GM23248 (cell line): Measurements from ENCODE around the gene SRR. TPM values are rescaled to one million over a fixed set of nuclear protein-coding genes. Genes with fewer than 3 reads are reported as not detected.

Source experiments
- DNase-seq: peaks from one replicate; pipeline ENCODE4 v3.0.0-alpha.2; 2015
- H2AFZ ChIP-seq: fragments of 200-600 bp; sonication (generic); 2 replicates; pipeline ENCODE4 v1.6.1; 2016; ENCODE audit warnings: antibody characterized with exemption
- H3F3A ChIP-seq: fragments of 200-600 bp; sonication (generic); 2 replicates; pipeline ENCODE4 v1.6.1; 2016; ENCODE audit warnings: mild to moderate bottlenecking, antibody characterized with exemption, mixed run types; ENCODE audit not compliant: insufficient read depth
- H3K27ac ChIP-seq: fragments of 200-600 bp; sonication (generic); 2 replicates; pipeline ENCODE4 v1.5.1; 2016; ENCODE audit warnings: mild to moderate bottlenecking
- H3K27me3 ChIP-seq: fragments of 200-600 bp; sonication (generic); replicated peaks from 2 replicates; pipeline ENCODE4 v1.6.1; 2016; ENCODE audit warnings: mild to moderate bottlenecking; ENCODE audit not compliant: insufficient read depth
- H3K36me3 ChIP-seq: fragments of 200-600 bp; sonication (generic); 2 replicates; pipeline ENCODE4 v1.6.1; 2016; ENCODE audit warnings: low read depth, mild to moderate bottlenecking
- H3K4me1 ChIP-seq: fragments of 200-600 bp; sonication (generic); 2 replicates; pipeline ENCODE4 v1.6.1; 2016; ENCODE audit warnings: mild to moderate bottlenecking; ENCODE audit not compliant: insufficient read depth
- H3K4me2 ChIP-seq: fragments of 200-600 bp; sonication (generic); one replicate; pipeline ENCODE4 v1.6.1; 2016; ENCODE audit warnings: mild to moderate bottlenecking; ENCODE audit not compliant: unreplicated experiment
- H3K4me3 ChIP-seq: fragments of 200-600 bp; sonication (generic); 2 replicates; pipeline ENCODE4 v1.5.1; 2016; ENCODE audit warnings: mild to moderate bottlenecking
- H3K79me2 ChIP-seq: fragments of 200-600 bp; sonication (generic); 2 replicates; pipeline ENCODE4 v1.6.1; 2016; ENCODE audit warnings: mild to moderate bottlenecking; ENCODE audit not compliant: insufficient read depth
- H3K9ac ChIP-seq: fragments of 200-600 bp; sonication (generic); 2 replicates; pipeline ENCODE4 v1.6.1; 2016; ENCODE audit warnings: mild to moderate bottlenecking
- H3K9me2 ChIP-seq: fragments of 200-600 bp; sonication (generic); 2 replicates; pipeline ENCODE4 v1.6.1; 2016; ENCODE audit warnings: mixed run types, mild to moderate bottlenecking, moderate library complexity; ENCODE audit not compliant: insufficient read depth
- H3K9me3 ChIP-seq: fragments of 200-600 bp; sonication (generic); one replicate; pipeline ENCODE4 v1.6.1; 2017; ENCODE audit warnings: low read depth
- H4K20me1 ChIP-seq: fragments of 200-600 bp; sonication (generic); 2 replicates; pipeline ENCODE4 v1.6.0; 2016; ENCODE audit not compliant: insufficient read depth
- EZH2 ChIP-seq: fragments of 200-600 bp; sonication (generic); IDR thresholded peaks from 2 replicates; pipeline ENCODE4 v1.6.1; 2018; ENCODE audit warnings: antibody characterized with exemption, mild to moderate bottlenecking; ENCODE audit not compliant: insufficient read depth, poor library complexity, severe bottlenecking
- EZH2phosphoT487 ChIP-seq: fragments of 200-600 bp; sonication (generic); IDR thresholded peaks from 2 replicates; pipeline ENCODE4 v1.6.1; 2018; ENCODE audit warnings: antibody characterized with exemption, moderate library complexity, mild to moderate bottlenecking, low read depth; ENCODE audit not compliant: insufficient read depth
- WGBS, 2 experiments: methylation state at CpG; one replicate each; pipeline ENCODE4 v1.1.6; 2015 to 2017; ENCODE audit warnings: low lambda C conversion rate in 2 of 2, low coverage in 1 of 2; ENCODE audit errors: missing lambda C conversion rate in 2 of 2; 5-methylcytosine and 5-hydroxymethylcytosine counted together
- in situ Hi-C: fragments of 300-500 bp; cut with MboI; formaldehyde crosslinking; loops from 2 replicates; pipeline ENCODE4 v1.15.0; 2020
- polyA plus RNA-seq: library from polyadenylated mRNA; unstranded; fragments of >200 nt; fragmentation: Nextera tagmentation; extraction: Ambion mirVana; gene quantifications from 2 replicates; pipeline ENCODE4 v1.2.1, GENCODE V29; 2016
- total RNA-seq: library from RNA; depleted of rRNA; stranded (reverse); fragments of >200 nt; shearing (Covaris generic); gene quantifications from 2 replicates; pipeline ENCODE4 v1.2.3, GENCODE V29; 2014

SRR gene
- total and polyA plus RNA-seq, 2 experiments from 2014 or later: 24.2 to 28.8 TPM

- Histone ChIP-seq H2AFZ (no peak overlapping the region), H3K27me3 (no peaks in the 10 kb centered on the region), H3K27ac (no peak overlapping the region), H3K4me1 (peaks cover 7% of the 10 kb centered on the region; the same call in 1 of the 2 replicates), H3K9me2 (no peaks in the 10 kb centered on the region), H3K36me3 (no peaks in the 10 kb centered on the region), H4K20me1 (no peaks in the 10 kb centered on the region), H3F3A (no peaks in the 10 kb centered on the region), H3K79me2 (no peaks in the 10 kb centered on the region), H3K4me3 (no peak overlapping the region), H3K9ac (no peak overlapping the region), H3K9me3 (no peaks in the 10 kb centered on the region), H3K4me2 (no peak overlapping the region)
- DNase-seq: no peak
- in situ Hi-C loops: no loop called here
- TF ChIP-seq EZH2phosphoT487 (no peak), EZH2 (no peak)
- 70 to 73% methylated on average over 8 of the region's 8 CpGs for WGBS, 2 experiments
Observed at GRCh38 chr17:2346475-2346874, 42.7 kb downstream of the SRR start.

DNA sequence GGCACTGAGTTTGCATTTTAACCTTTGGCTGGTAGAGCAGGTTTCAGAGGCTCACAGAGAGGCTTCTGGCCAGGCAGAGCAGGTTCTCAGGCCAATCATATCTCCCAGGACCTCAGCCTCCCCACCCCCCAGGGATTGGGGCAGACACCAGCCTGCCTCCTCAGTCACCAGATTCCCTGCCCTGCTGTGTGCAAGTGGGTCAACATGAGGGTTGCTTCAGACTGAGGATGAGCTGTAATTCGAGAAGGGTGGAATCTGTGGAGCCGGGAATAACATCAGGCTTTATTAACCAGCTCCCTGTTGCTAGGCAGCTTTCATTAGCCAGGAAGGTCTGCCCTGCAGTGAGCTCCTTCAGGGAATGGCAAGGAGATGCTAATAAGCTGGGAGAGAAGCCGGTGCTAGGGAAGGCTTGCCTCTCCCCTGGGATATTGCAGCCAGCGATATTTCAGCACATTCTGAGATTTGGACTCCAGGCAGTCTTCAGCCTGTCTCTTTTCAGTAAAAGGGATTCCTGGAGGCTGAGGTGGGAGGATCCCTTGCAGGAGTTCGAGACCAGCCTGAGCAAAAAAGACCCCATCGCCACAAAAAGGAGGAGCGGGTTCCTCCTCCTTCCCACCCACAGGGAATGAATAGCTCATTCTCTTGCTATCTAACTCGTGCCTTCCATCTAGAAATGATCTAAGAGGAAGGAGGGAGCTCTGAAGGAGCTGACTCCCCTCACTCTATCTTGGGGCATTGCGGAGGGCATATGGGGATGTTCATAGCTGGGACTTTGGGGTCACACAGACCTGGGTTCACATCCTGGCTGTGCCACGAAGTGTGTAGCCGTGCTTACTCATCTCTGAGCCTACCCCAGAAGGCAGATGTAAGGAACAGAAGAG lies 44.3 kb downstream of the SRR start:
- 0 out of 2 replicates have a peak overlapping the region, but pooled peaks have one; percentile 2 for H3K9ac ChIP-seq
- H3K36me3 ChIP-seq: no peaks in the 10 kb centered on the region
- in situ Hi-C loops: no loop called here
- H3K4me2 ChIP-seq: no peak overlapping the region
- H4K20me1 ChIP-seq: no peaks in the 10 kb centered on the region
- no peak overlapping the region for H3K4me3 ChIP-seq
- no peaks in the 10 kb centered on the region for H3K9me3 ChIP-seq
- no peaks in the 10 kb centered on the region for H3K9me2 ChIP-seq
- peak; percentile 88 for DNase-seq
- peaks cover 7% of the 10 kb centered on the region; the same call in 1 of the 2 replicates for H3K4me1 ChIP-seq
- H3K27ac ChIP-seq: peak overlapping the region; percentile 33
- H3K79me2 ChIP-seq: no peaks in the 10 kb centered on the region
- no peak overlapping the region for H2AFZ ChIP-seq
- no peaks in the 10 kb centered on the region for H3K27me3 ChIP-seq
- 52 to 58% methylated on average over 11 of the region's 11 CpGs for WGBS, 2 experiments
- no peaks in the 10 kb centered on the region for H3F3A ChIP-seq
- TF ChIP-seq EZH2phosphoT487: no peak
- no peak for TF ChIP-seq EZH2

GRCh38 chr17:2351269-2351668 lies 47.5 kb downstream of the SRR start:
- H3K9ac ChIP-seq: no peak overlapping the region
- H3K79me2 ChIP-seq: no peaks in the 10 kb centered on the region
- H3K9me3 ChIP-seq: no peaks in the 10 kb centered on the region
- H4K20me1 ChIP-seq: no peaks in the 10 kb centered on the region
- no peak overlapping the region for H2AFZ ChIP-seq
- WGBS, 2 experiments: 95 to 98% methylated on average over 6 of the region's 6 CpGs
- H3F3A ChIP-seq: no peaks in the 10 kb centered on the region
- no peak overlapping the region for H3K27ac ChIP-seq
- TF ChIP-seq EZH2phosphoT487: no peak
- TF ChIP-seq EZH2: no peak
- DNase-seq: no peak
- in situ Hi-C loops: no loop called here
- no peaks in the 10 kb centered on the region for H3K9me2 ChIP-seq
- H3K4me3 ChIP-seq: no peak overlapping the region
- no peaks in the 10 kb centered on the region for H3K27me3 ChIP-seq
- no peak overlapping the region for H3K4me2 ChIP-seq
- peaks cover 7% of the 10 kb centered on the region; the same call in 1 of the 2 replicates for H3K4me1 ChIP-seq
- no peaks in the 10 kb centered on the region for H3K36me3 ChIP-seq

DNA sequence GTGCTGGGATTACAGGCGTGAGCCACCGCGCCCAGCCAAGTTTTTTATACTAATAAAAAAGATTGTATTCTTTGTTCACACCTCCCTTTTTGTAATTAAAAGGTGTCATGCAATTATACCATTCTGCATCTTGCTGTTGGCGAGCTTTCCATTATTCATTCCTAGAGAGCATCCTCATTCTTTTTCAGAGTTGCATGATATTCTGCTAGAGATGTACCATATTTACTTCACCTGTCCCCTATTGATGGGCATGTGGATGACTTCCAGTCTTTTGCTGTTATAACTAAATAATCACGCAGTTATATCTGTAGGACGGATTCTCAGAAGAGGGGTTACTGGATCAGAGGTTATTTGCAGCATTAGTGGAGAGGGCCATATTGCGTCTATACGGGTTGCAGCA lies 50.6 kb downstream of the SRR start:
- Histone ChIP-seq H3F3A (peaks cover 13% of the 10 kb centered on the region), H3K27ac (no peak overlapping the region), H3K4me2 (no peak overlapping the region), H3K4me3 (no peak overlapping the region), H4K20me1 (no peaks in the 10 kb centered on the region), H2AFZ (no peak overlapping the region), H3K79me2 (no peaks in the 10 kb centered on the region), H3K27me3 (no peaks in the 10 kb centered on the region), H3K36me3 (no peaks in the 10 kb centered on the region), H3K4me1 (peaks cover 5% of the 10 kb centered on the region), H3K9ac (no peak overlapping the region), H3K9me3 (no peaks in the 10 kb centered on the region), H3K9me2 (no peaks in the 10 kb centered on the region)
- 96 to 98% methylated on average over 8 of the region's 8 CpGs for WGBS, 2 experiments
- in situ Hi-C loops: no loop called here
- DNase-seq: no peak
- TF ChIP-seq EZH2: no peak
- no peak for TF ChIP-seq EZH2phosphoT487

DNA sequence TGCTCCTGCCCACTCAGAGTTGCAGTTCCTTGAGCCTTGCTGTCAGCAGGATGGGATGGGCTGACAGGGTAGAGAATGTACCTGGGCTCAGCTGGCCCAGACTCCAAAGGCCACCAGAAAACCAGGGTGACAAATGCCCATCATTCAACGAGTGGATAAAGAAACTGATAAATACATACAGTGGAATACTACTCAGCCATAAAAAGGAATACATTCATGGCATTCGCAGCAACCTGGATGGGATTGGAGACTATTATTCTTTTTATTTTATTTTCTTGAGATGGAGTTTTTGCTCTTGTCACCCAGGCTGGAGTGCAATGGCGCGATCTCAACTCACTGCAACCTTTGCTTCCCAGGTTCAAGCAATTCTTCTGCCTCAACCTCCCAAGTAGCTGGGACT lies 53.5 kb downstream of the SRR start:
- Histone ChIP-seq H4K20me1 (no peaks in the 10 kb centered on the region), H2AFZ (no peak overlapping the region), H3K4me2 (no peak overlapping the region), H3K9me2 (no peaks in the 10 kb centered on the region), H3K27ac (no peak overlapping the region), H3K4me1 (peaks cover 7% of the 10 kb centered on the region), H3K36me3 (no peaks in the 10 kb centered on the region), H3K9me3 (no peaks in the 10 kb centered on the region), H3K9ac (no peak overlapping the region), H3F3A (peaks cover 13% of the 10 kb centered on the region), H3K27me3 (no peaks in the 10 kb centered on the region), H3K4me3 (no peak overlapping the region), H3K79me2 (no peaks in the 10 kb centered on the region)
- in situ Hi-C loops: no loop called here
- TF ChIP-seq EZH2phosphoT487: no peak
- no peak for TF ChIP-seq EZH2
- DNase-seq: no peak
- WGBS, 2 experiments: 98 to 99% methylated on average over 4 of the region's 4 CpGs
